HEK293 (cell line): ENCODE data around the gene GGA1.
A peak's percentile ranks its signal among the peaks of the same experiment; 100 is the strongest.

Experiments
- GLIS2 ChIP-seq: fragments of 450-650 bp; formaldehyde crosslinking; IDR thresholded peaks from 2 replicates; pipeline ENCODE4 v1.5.1; 2016; ENCODE audit warnings: missing biosample characterization, missing genetic modification characterization
- KLF7 ChIP-seq: fragments of 450-650 bp; formaldehyde crosslinking; IDR thresholded peaks from 2 replicates; pipeline ENCODE4 v1.5.1; 2016; ENCODE audit warnings: missing biosample characterization, missing genetic modification characterization, borderline replicate concordance
- PRDM2 ChIP-seq: fragments of 450-650 bp; formaldehyde crosslinking; IDR thresholded peaks from 2 replicates; pipeline ENCODE4 v1.5.1; 2016; ENCODE audit warnings: missing biosample characterization, missing genetic modification characterization, borderline replicate concordance
- ZBTB7A ChIP-seq: fragments of 450-650 bp; formaldehyde crosslinking; IDR thresholded peaks from 2 replicates; pipeline ENCODE4 v1.5.1; 2016; ENCODE audit warnings: low read depth, missing biosample characterization, missing genetic modification characterization
- ZNF449 ChIP-seq: fragments of 450-650 bp; formaldehyde crosslinking; IDR thresholded peaks from 2 replicates; pipeline ENCODE4 v1.5.1; 2017; ENCODE audit warnings: missing biosample characterization, mild to moderate bottlenecking, missing genetic modification characterization, moderate library complexity
- ZNF580 ChIP-seq: fragments of 450-650 bp; formaldehyde crosslinking; IDR thresholded peaks from 2 replicates; pipeline ENCODE4 v1.5.1; 2016; ENCODE audit warnings: missing biosample characterization, missing genetic modification characterization
- ZNF600 ChIP-seq: fragments of 450-650 bp; formaldehyde crosslinking; IDR thresholded peaks from 2 replicates; pipeline ENCODE4 v1.5.1; 2016; ENCODE audit warnings: missing biosample characterization, missing genetic modification characterization
- ZNF645 ChIP-seq: fragments of 450-650 bp; formaldehyde crosslinking; IDR thresholded peaks from 2 replicates; pipeline ENCODE4; 2016; ENCODE audit warnings: missing biosample characterization, missing genetic modification characterization
- ZNF747 ChIP-seq: fragments of 450-650 bp; formaldehyde crosslinking; IDR thresholded peaks from 2 replicates; pipeline ENCODE4 v1.5.1; 2016; ENCODE audit warnings: missing biosample characterization, missing genetic modification characterization
- ZNF776 ChIP-seq: fragments of 450-650 bp; formaldehyde crosslinking; IDR thresholded peaks from 2 replicates; pipeline ENCODE4 v1.5.0; 2017; ENCODE audit warnings: missing biosample characterization, missing genetic modification characterization, borderline replicate concordance
- ZNF777 ChIP-seq: fragments of 450-650 bp; formaldehyde crosslinking; IDR thresholded peaks from 2 replicates; pipeline ENCODE4 v1.5.1; 2017; ENCODE audit warnings: missing biosample characterization, missing genetic modification characterization, borderline replicate concordance
- ZNF791 ChIP-seq: fragments of 450-650 bp; formaldehyde crosslinking; IDR thresholded peaks from 2 replicates; pipeline ENCODE4 v1.5.1; 2016; ENCODE audit warnings: missing biosample characterization, missing genetic modification characterization
- ZSCAN30 ChIP-seq: fragments of 450-650 bp; IDR thresholded peaks from 2 replicates; pipeline ENCODE4 v1.5.1; 2018; ENCODE audit warnings: missing biosample characterization, mild to moderate bottlenecking, missing genetic modification characterization, moderate library complexity
- ZSCAN5A ChIP-seq: fragments of 450-650 bp; formaldehyde crosslinking; IDR thresholded peaks from 2 replicates; pipeline ENCODE4 v1.5.1; 2016; ENCODE audit warnings: missing biosample characterization, missing genetic modification characterization

Gene GGA1

GRCh38 chr22:37561212-37562048, 47.2 kb upstream of the GGA1 start (continued):
- TF ChIP-seq PRDM2 (tag by site-specific recombination) (no peak), ZNF645 (tag by site-specific recombination) (no peak), ZNF747 (no peak), ZNF776 (no peak), ZNF580 (tag by site-specific recombination) (peak; percentile 40; the same call in 1 of the 2 replicates), ZNF777 (tag by site-specific recombination) (no peak), GLIS2 (tag by site-specific recombination) (peak; percentile 96), ZNF600 (tag by site-specific recombination) (no peak; the same call in 1 of the 2 replicates), ZSCAN30 (tag by site-specific recombination) (peak; percentile 90), ZSCAN5A (tag by site-specific recombination) (0 out of 2 replicates have a peak, but pooled peaks have one; percentile 40), ZNF449 (tag by site-specific recombination) (no peak), ZBTB7A (tag by site-specific recombination) (peak; percentile 75; the same call in 1 of the 2 replicates), ZNF791 (no peak), KLF7 (peak; percentile 95)
